Gastrocnemius medialis (tissue), 4 donors: ENCODE data around the gene IGF2BP2. TPM values are rescaled to one million over a fixed set of nuclear protein-coding genes. Genes with fewer than 3 reads are reported as not detected.
"Not testable (repeated sequence)": the region's sequence is repeated elsewhere in the genome, so short reads cannot be mapped to it uniquely, and the experiment has no call there.

Experiments
- ATAC-seq, 2 donors: fragments of 150-250 bp; one replicate each; pipeline ENCODE4 v1.9.1; 2016
- DNase-seq, 2 donors: peaks; one replicate each; pipeline ENCODE4 v3.0.0-alpha.2; 2019
- H3K27ac ChIP-seq, 4 donors: fragments of 200-600 bp; sonication (generic); 1 replicate in 1 of 4; 2 replicates in 3 of 4; pipeline ENCODE4 v1.5.1; 2016 to 2018; ENCODE audit warnings: mild to moderate bottlenecking in 2 of 4, moderate library complexity in 1 of 4
- H3K27me3 ChIP-seq, 3 donors: fragments of 200-600 bp; sonication (generic) in 2 of 3; 1 replicate in 1 of 3; 2 replicates in 2 of 3; pipeline versions ENCODE4 v1.5.1 to v1.6.0; 2016 to 2019; ENCODE audit warnings: mild to moderate bottlenecking in 1 of 3, moderate library complexity in 1 of 3
- H3K36me3 ChIP-seq, 2 donors: fragments of 200-600 bp; sonication (generic) in 1 of 2; one replicate each; pipeline ENCODE4 v1.5.1; 2017 to 2018
- H3K4me1 ChIP-seq, 2 donors: fragments of 200-600 bp; sonication (generic) in 1 of 2; one replicate each; pipeline ENCODE4 v1.5.1; 2016 to 2017; ENCODE audit warnings: mild to moderate bottlenecking in 2 of 2
- H3K4me3 ChIP-seq, 4 donors: fragments of 200-600 bp; sonication (generic) in 3 of 4; 1 replicate in 1 of 4; 2 replicates in 3 of 4; pipeline ENCODE4 v1.5.1; 2016 to 2019; ENCODE audit warnings: mild to moderate bottlenecking in 2 of 4
- H3K9me3 ChIP-seq, 3 donors: fragments of 200-600 bp; sonication (generic) in 2 of 3; 1 replicate in 1 of 3; 2 replicates in 2 of 3; pipeline ENCODE4 v1.5.1; 2016 to 2019
- POLR2A ChIP-seq, 2 donors: fragments of 450-650 bp; IDR thresholded peaks; one replicate each; pipeline ENCODE4 v1.6.1; 2017; ENCODE audit warnings: antibody characterized with exemption in 2 of 2, mild to moderate bottlenecking in 2 of 2, moderate library complexity in 2 of 2
- in situ Hi-C, 4 donors: fragments of 200-750 bp; cut with MboI; loops; one replicate each; pipeline versions ENCODE4 v1.15.0 to v1.8.0; 2017; ENCODE audit warnings: low sequenced_read_pairs in 4 of 4
- intact Hi-C: fragments of 100-400 bp; cut with DNase I; formaldehyde crosslinking; loops from one replicate; pipeline ENCODE4 v1.15.1; 2023; ENCODE audit warnings: low total_unique reads
- total RNA-seq, 4 donors: library from RNA; depleted of rRNA; stranded (reverse); fragments of >200 nt; gene quantifications; one replicate each; pipeline versions ENCODE4 v1.1.0 to v1.2.3, GENCODE V29; 2016
- TF ChIP-seq, protein P1 (sequence below), 5 experiments: fragments of 450-650 bp in 3 of 5; fragments of 200-600 bp in 2 of 5; sonication (generic) in 2 of 5; IDR thresholded peaks in 4 of 5; conservative IDR thresholded peaks in 1 of 5; 1 replicate in 4 of 5; 2 replicates in 1 of 5; pipeline ENCODE4 v1.5.1; 2016 to 2019; ENCODE audit warnings: antibody characterized with exemption in 5 of 5, mild to moderate bottlenecking in 3 of 5, moderate library complexity in 3 of 5

The IGF2BP2 gene
- total RNA-seq, 4 donors from 2014 or later, result 0.97 to 6.3 (median 1.7) TPM

DNA sequence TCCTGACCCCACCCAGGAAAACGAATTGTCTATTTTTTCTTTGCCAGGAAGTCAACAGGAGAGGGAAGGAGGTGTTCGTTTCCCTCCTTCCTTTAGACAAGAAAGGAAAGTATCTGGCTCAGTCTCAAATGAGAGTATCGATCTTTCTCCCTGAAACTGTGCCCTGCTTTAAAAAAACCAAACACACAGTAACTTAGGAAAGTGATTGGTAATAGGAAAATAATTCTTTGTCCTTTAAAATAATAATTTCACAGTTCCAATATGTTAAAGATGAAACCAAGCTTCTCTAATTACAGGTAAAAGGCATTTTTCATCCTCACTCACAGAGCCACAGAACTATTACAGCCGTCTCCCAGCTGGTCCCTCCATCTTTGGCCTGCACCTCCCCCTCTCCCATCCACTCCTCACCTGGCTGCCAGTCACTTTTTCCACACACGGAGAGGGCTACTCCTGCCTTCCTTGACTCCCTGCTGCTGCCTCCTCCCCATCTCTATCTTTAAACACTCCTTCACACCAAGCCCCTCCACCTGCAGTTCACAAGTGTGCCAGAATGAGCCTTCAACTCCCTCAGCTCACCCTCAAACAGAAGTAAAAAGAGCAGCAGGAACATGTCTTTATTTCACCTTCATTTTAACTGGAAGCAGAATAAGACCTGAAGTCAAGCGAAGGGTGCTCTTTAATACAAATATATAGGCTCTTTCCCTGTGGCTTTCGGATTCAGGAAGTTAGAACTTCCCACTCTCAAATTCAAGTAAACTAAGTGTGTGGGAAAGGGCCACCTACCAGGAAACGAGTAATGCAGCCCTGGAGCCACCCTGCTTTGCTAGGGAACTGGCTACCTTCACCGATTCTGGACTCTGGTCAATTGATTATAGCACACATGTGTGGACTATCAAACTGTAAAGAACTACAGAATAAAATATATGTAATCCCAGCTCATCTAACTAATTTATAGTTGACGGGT lies 122.3 kb downstream of the IGF2BP2 start:
- no peak for TF ChIP-seq POLR2A (IDR thresholded peaks at IDR 0.05)
- TF ChIP-seq, protein P1, sequence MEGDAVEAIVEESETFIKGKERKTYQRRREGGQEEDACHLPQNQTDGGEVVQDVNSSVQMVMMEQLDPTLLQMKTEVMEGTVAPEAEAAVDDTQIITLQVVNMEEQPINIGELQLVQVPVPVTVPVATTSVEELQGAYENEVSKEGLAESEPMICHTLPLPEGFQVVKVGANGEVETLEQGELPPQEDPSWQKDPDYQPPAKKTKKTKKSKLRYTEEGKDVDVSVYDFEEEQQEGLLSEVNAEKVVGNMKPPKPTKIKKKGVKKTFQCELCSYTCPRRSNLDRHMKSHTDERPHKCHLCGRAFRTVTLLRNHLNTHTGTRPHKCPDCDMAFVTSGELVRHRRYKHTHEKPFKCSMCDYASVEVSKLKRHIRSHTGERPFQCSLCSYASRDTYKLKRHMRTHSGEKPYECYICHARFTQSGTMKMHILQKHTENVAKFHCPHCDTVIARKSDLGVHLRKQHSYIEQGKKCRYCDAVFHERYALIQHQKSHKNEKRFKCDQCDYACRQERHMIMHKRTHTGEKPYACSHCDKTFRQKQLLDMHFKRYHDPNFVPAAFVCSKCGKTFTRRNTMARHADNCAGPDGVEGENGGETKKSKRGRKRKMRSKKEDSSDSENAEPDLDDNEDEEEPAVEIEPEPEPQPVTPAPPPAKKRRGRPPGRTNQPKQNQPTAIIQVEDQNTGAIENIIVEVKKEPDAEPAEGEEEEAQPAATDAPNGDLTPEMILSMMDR (IDR thresholded peaks at IDR 0.05 in 4 of 5, conservative IDR thresholded peaks at IDR 0.05 in 1 of 5), result no peak
- no peak for ATAC-seq
- Histone ChIP-seq H3K27me3 (peaks cover 0 to 5% (median 0%) of the 10 kb centered on the region in 3 donors), H3K4me1 (no peaks in the 10 kb centered on the region), H3K27ac (no peak overlapping the region), H3K4me3 (no peak overlapping the region), H3K36me3 (no peaks in the 10 kb centered on the region), H3K9me3 (no peaks in the 10 kb centered on the region)
- in situ Hi-C loops (no loop called here), intact Hi-C loops (no loop called here)
- no peak for DNase-seq

DNA sequence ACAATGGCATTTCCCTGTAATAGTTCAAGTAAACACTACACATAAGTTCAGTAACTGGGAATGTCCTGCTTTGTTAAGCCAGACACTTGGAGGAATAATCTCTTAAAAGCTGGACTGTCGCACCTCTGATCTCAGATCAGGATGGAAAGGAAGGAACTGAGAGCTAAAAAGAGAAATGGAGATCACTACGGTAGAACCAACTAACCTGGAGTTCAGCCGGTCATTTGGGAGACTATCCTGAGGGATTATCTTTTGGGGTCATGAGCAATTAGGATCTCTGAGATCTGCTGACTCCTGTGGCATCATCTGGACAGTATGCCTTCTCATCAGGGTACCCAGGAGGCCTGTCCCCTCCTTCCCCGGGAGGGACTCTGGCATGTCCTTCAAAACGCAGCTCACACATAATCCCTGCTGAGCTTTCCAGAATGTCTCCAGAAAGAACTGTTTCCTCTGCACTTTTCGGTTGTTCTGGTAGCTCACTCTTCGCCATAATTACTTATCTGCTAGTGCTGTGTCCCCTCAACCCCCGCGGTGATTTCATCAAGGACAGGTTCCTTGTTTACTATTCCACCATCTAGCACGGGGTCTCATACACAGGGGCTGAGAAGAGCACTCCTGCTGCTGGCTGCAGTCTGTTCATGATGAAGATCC lies 123.1 kb downstream of the IGF2BP2 start:
- no peaks in the 10 kb centered on the region for H3K4me1 ChIP-seq
- TF ChIP-seq POLR2A (IDR thresholded peaks at IDR 0.05), result no peak
- TF ChIP-seq, protein P1 (IDR thresholded peaks at IDR 0.05 in 4 of 5, conservative IDR thresholded peaks at IDR 0.05 in 1 of 5), result no peak
- H3K27me3 ChIP-seq, result peaks cover 0 to 5% (median 0%) of the 10 kb centered on the region in 3 donors
- intact Hi-C loops (no loop called here), in situ Hi-C loops (no loop called here)
- no peaks in the 10 kb centered on the region for H3K9me3 ChIP-seq
- ATAC-seq, result no peak
- H3K36me3 ChIP-seq, result no peaks in the 10 kb centered on the region
- H3K27ac ChIP-seq, result no peak overlapping the region
- H3K4me3 ChIP-seq, result no peak overlapping the region
- no peak for DNase-seq

DNA sequence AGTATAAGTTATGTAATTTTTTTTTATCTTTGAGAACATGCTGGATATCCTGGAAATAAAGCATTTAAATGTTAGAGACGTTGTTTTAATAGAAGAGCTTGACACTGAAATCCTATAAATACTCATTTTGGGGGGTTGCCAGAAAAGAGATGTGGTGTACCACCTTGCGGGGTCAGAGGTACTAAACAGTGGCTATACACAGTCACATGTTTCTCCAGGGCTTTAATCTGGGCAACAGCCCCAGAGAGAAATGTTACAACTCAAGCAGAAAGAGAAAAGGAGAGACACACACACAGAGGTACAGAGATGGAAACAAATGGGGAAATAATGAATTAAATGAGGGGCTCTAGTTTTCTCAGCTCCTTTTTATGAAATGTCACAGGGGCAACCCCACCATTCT lies 124.9 kb downstream of the IGF2BP2 start:
- TF ChIP-seq, protein P1 (IDR thresholded peaks at IDR 0.05 in 4 of 5, conservative IDR thresholded peaks at IDR 0.05 in 1 of 5), result no peak
- TF ChIP-seq POLR2A (IDR thresholded peaks at IDR 0.05), result no peak
- H3K9me3 ChIP-seq, result no peaks in the 10 kb centered on the region
- no peak overlapping the region for H3K27ac ChIP-seq
- DNase-seq (no peak), ATAC-seq (no peak)
- H3K4me3 ChIP-seq, result no peak overlapping the region
- H3K27me3 ChIP-seq, result peaks cover 0 to 5% (median 0%) of the 10 kb centered on the region in 3 donors
- no peaks in the 10 kb centered on the region for H3K36me3 ChIP-seq
- no peaks in the 10 kb centered on the region for H3K4me1 ChIP-seq
- in situ Hi-C loops, result no loop called here
- intact Hi-C loops, result no loop called here

DNA sequence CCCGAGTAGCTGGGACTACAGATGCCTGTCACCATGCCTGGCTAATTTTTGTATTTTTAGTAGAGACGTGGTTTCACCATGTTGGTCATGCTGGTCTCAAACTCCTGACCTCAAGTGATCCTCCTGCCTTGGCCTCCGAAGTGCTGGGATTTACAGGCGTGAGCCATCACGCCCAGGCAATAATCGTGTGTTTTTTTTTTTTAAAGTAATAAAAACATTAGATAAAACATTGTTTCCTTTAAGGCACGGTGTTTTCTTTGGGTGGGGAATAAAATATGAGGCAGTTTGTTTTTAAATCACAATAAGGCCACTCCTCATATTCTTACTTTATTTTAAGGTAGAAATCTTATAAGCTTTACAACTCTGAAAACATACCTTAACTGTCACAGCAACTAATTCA lies 127.6 kb downstream of the IGF2BP2 start:
- DNase-seq, H3K9me3 ChIP-seq, H3K4me1 ChIP-seq, intact Hi-C loops, in situ Hi-C loops, H3K36me3 ChIP-seq, H3K27me3 ChIP-seq, H3K27ac ChIP-seq, H3K4me3 ChIP-seq, ATAC-seq: not testable (repeated sequence)

DNA sequence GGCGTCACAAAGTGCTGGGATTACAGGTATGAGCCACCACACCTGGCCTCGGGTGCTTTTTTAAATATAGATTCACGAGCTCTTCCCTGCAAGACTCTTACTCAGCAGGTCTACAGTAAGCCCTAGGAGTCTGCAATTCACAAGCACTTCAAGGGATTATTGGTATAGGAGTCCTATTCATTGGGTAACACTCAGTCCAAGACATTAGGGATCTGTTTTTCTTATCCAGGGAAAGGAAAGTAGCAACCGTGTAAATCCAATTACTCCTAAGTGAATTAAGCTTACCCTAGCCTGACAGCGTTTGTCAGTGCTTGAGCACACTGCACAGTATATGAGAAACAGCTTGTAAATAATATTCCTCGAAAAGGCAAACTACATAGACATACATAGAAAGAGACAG lies 128.8 kb downstream of the IGF2BP2 start:
- intact Hi-C loops, result no loop called here
- DNase-seq, result no peak
- H3K27me3 ChIP-seq, result no peaks in the 10 kb centered on the region
- H3K36me3 ChIP-seq, result no peaks in the 10 kb centered on the region
- H3K9me3 ChIP-seq, result no peaks in the 10 kb centered on the region
- TF ChIP-seq, protein P1 (IDR thresholded peaks at IDR 0.05 in 4 of 5, conservative IDR thresholded peaks at IDR 0.05 in 1 of 5), result no peak
- no peak for TF ChIP-seq POLR2A (IDR thresholded peaks at IDR 0.05)
- in situ Hi-C loops, result no loop called here
- ATAC-seq, result no peak
- no peaks in the 10 kb centered on the region for H3K4me1 ChIP-seq
- no peak overlapping the region for H3K4me3 ChIP-seq
- no peak overlapping the region for H3K27ac ChIP-seq
